Endothelial cell of umbilical vein (primary cell): Measurements from ENCODE around the gene HDAC9.

Source experiments
- EZH2 ChIP-seq: IDR thresholded peaks from 2 replicates; pipeline ENCODE4 v1.6.1; 2012; ENCODE audit warnings: borderline replicate concordance, low read depth, mild to moderate bottlenecking, moderate library complexity, low read length, inconsistent platforms; ENCODE audit not compliant: severe bottlenecking
- FOS ChIP-seq: IDR thresholded peaks from 2 replicates; pipeline ENCODE4 v1.6.1; 2011; ENCODE audit warnings: mild to moderate bottlenecking, low read length, moderate library complexity, borderline replicate concordance; ENCODE audit not compliant: insufficient read depth
- GATA2 ChIP-seq: IDR thresholded peaks from 2 replicates; pipeline ENCODE4 v1.7.0; 2011; ENCODE audit warnings: low read depth, mild to moderate bottlenecking, moderate library complexity, mixed read lengths, low read length; ENCODE audit not compliant: insufficient read length, insufficient read depth
- POLR2A ChIP-seq: IDR thresholded peaks from 2 replicates; pipeline ENCODE4 v1.6.1; 2012; ENCODE audit warnings: low read depth, mild to moderate bottlenecking, control low read depth, low read length
- POLR2AphosphoS5 ChIP-seq: IDR thresholded peaks from 2 replicates; pipeline ENCODE4 v1.6.1; 2012; ENCODE audit warnings: low read depth, mild to moderate bottlenecking, control low read depth, low read length, moderate library complexity; ENCODE audit not compliant: insufficient read depth
- TF ChIP-seq, protein P1 (sequence below), 2 donors: IDR thresholded peaks; 1 replicate in 1 of 2; 2 replicates in 1 of 2; pipeline ENCODE4 v1.5.1; 2011; ENCODE audit warnings: low read length in 2 of 2, mild to moderate bottlenecking in 2 of 2, moderate library complexity in 2 of 2, control low read depth in 1 of 2, inconsistent platforms in 1 of 2, low read depth in 1 of 2; ENCODE audit not compliant: insufficient read depth in 1 of 2; ENCODE audit errors: extremely low read depth in 1 of 2

DNA sequence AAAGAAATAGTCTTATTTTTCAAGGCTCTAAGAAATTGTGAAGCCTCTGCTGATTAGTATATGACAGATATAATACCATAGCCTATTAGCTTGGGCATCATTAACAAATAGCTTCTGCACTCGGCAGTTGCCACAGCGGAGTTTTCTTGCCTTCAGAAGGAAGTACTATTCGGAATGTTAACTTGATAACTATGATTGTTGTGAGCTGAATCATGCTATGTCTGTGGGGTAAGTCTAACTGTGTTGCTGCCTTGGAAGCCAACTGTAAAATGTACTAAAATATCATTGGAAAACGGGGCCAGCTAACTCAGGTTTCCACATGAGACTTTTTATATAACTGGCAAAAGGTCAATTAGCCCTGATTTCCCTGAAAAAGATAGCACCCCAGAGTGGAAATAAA, 528.7 kb downstream of the HDAC9 start:
- TF ChIP-seq, protein P1, sequence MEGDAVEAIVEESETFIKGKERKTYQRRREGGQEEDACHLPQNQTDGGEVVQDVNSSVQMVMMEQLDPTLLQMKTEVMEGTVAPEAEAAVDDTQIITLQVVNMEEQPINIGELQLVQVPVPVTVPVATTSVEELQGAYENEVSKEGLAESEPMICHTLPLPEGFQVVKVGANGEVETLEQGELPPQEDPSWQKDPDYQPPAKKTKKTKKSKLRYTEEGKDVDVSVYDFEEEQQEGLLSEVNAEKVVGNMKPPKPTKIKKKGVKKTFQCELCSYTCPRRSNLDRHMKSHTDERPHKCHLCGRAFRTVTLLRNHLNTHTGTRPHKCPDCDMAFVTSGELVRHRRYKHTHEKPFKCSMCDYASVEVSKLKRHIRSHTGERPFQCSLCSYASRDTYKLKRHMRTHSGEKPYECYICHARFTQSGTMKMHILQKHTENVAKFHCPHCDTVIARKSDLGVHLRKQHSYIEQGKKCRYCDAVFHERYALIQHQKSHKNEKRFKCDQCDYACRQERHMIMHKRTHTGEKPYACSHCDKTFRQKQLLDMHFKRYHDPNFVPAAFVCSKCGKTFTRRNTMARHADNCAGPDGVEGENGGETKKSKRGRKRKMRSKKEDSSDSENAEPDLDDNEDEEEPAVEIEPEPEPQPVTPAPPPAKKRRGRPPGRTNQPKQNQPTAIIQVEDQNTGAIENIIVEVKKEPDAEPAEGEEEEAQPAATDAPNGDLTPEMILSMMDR (IDR thresholded peaks at IDR 0.05; ENCODE audit: extremely low read depth in 1 of 2, insufficient read depth in 1 of 2, low read depth in 1 of 2, low read length in 2 of 2) = no peak
- TF ChIP-seq FOS (no peak), POLR2AphosphoS5 (no peak), EZH2 (no peak), GATA2 (no peak), POLR2A (no peak)
